ENCODE data around the gene CLIC1. TPM values are rescaled to one million over a fixed set of nuclear protein-coding genes. Genes with fewer than 3 reads are reported as not detected.

Gene CLIC1
- total RNA-seq, 4 donors from 2014 or later = 239 to 420 (median 333) TPM

- WGBS = 93% methylated on average over 8 of the region's 8 CpGs
- Histone ChIP-seq H3K36me3 (peaks cover 68% of the 10 kb centered on the region), H3K27ac (no peak overlapping the region), H3K4me1 (peaks cover 6% of the 10 kb centered on the region), H3K4me3 (no peak overlapping the region), H3K9me3 (no peaks in the 10 kb centered on the region), H3K27me3 (no peaks in the 10 kb centered on the region)
- TF ChIP-seq CTCF (IDR thresholded peaks at IDR 0.05) = no peak
- TF ChIP-seq POLR2AphosphoS5 (IDR thresholded peaks at IDR 0.05) = no peak
- TF ChIP-seq EP300 (IDR thresholded peaks at IDR 0.05) = no peak
- TF ChIP-seq POLR2A (IDR thresholded peaks at IDR 0.05) = no peak
- no peak for DNase-seq (ENCODE audit: low spot score in 2 of 2)
These were observed 49.0 kb downstream of the CLIC1 start for GRCh38 chr6:31687321-31687720.

GRCh38 chr6:31686483-31686882, 49.8 kb downstream of the CLIC1 start:
- WGBS = 86% methylated on average over 5 of the region's 5 CpGs
- H3K36me3 ChIP-seq = peaks cover 60% of the 10 kb centered on the region
- no peak for TF ChIP-seq POLR2AphosphoS5 (IDR thresholded peaks at IDR 0.05)
- no peak for TF ChIP-seq EP300 (IDR thresholded peaks at IDR 0.05)
- TF ChIP-seq POLR2A (IDR thresholded peaks at IDR 0.05) = no peak
- TF ChIP-seq CTCF (IDR thresholded peaks at IDR 0.05) = no peak

GRCh38 chr6:31683591-31683990, 52.7 kb downstream of the CLIC1 start:
- Histone ChIP-seq H3K36me3 (peaks cover 31% of the 10 kb centered on the region), H3K27ac (no peak overlapping the region), H3K9me3 (no peaks in the 10 kb centered on the region), H3K27me3 (no peaks in the 10 kb centered on the region), H3K4me1 (peaks cover 21% of the 10 kb centered on the region), H3K4me3 (no peak overlapping the region)
- TF ChIP-seq EP300 (IDR thresholded peaks at IDR 0.05) (no peak), CTCF (IDR thresholded peaks at IDR 0.05) (no peak), POLR2A (IDR thresholded peaks at IDR 0.05) (no peak), POLR2AphosphoS5 (IDR thresholded peaks at IDR 0.05) (no peak)
- 82% methylated on average over 13 of the region's 13 CpGs for WGBS
- no peak for DNase-seq (ENCODE audit: low spot score in 2 of 2)

More at GRCh38 chr6:31686483-31686882, 49.8 kb downstream of the CLIC1 start:
- no peaks in the 10 kb centered on the region for H3K9me3 ChIP-seq
- no peak overlapping the region for H3K4me3 ChIP-seq
- no peak for DNase-seq (ENCODE audit: low spot score in 2 of 2)
- H3K27ac ChIP-seq = no peak overlapping the region
- H3K4me1 ChIP-seq = peaks cover 9% of the 10 kb centered on the region
- no peaks in the 10 kb centered on the region for H3K27me3 ChIP-seq

- 1% methylated on average over 40 of the region's 40 CpGs for WGBS
- TF ChIP-seq CTCF (IDR thresholded peaks at IDR 0.05) = peak in 1 of 2 donors; percentile 14
- no peak for TF ChIP-seq EP300 (IDR thresholded peaks at IDR 0.05)
- peaks cover 21% of the 10 kb centered on the region for H3K4me1 ChIP-seq
- H3K9me3 ChIP-seq = no peaks in the 10 kb centered on the region
- H3K27me3 ChIP-seq = no peaks in the 10 kb centered on the region
- H3K4me3 ChIP-seq = peak overlapping the region; percentile 56
- H3K27ac ChIP-seq = peak overlapping the region; percentile 48
- H3K36me3 ChIP-seq = peaks cover 7% of the 10 kb centered on the region
- DNase-seq (ENCODE audit: low spot score in 2 of 2) = no peak
These were observed 55.1 kb downstream of the CLIC1 start for GRCh38 chr6:31681135-31681671.

Other genes with a start within 250 kb of the CLIC1 start
- gene MICB, start 238.4 kb downstream of the CLIC1 start, total RNA-seq = 1 to 10 TPM in 3 of 4 donors, under 1 TPM in 1; 0.26 to 2.4 (median 2.1) TPM
- not detected for gene MCCD1, start 207.6 kb downstream of the CLIC1 start, total RNA-seq
- gene DDX39B, start 194.5 kb downstream of the CLIC1 start, total RNA-seq = 100 to 1,000 TPM; 254 to 449 (median 281) TPM
- gene ATP6V1G2, start 189.9 kb downstream of the CLIC1 start, total RNA-seq = 1 to 10 TPM in 2 of 4 donors, under 1 TPM in 1, not detected in 1; 0.64 to 1.6 (median 1.4) TPM
- 10 to 100 TPM; 23.6 to 29.5 (median 25.7) TPM for gene NFKBIL1, start 188.9 kb downstream of the CLIC1 start, total RNA-seq
- under 1 TPM in 1 of 4 donors, not detected in 3; 0.47 TPM for gene LTA, start 164.2 kb downstream of the CLIC1 start, total RNA-seq
- 1 to 10 TPM; 1.0 to 6.4 (median 3.3) TPM for gene TNF, start 161.0 kb downstream of the CLIC1 start, total RNA-seq
- not detected for gene LTB, start 154.1 kb downstream of the CLIC1 start, total RNA-seq
- gene LST1, start 150.3 kb downstream of the CLIC1 start, total RNA-seq = 10 to 100 TPM in 1 of 4 donors, 1 to 10 TPM in 3; 3.7 to 72.9 (median 6.7) TPM
- not detected for gene NCR3, start 143.5 kb downstream of the CLIC1 start, total RNA-seq
- 10 to 100 TPM in 1 of 4 donors, 1 to 10 TPM in 3; 2.6 to 16.3 (median 5.8) TPM for gene AIF1, start 121.3 kb downstream of the CLIC1 start, total RNA-seq
- gene PRRC2A, start 115.8 kb downstream of the CLIC1 start, total RNA-seq = 100 to 1,000 TPM; 100 to 163 (median 113) TPM
- 100 to 1,000 TPM; 239 to 360 (median 309) TPM for gene BAG6, start 83.9 kb downstream of the CLIC1 start, total RNA-seq
- gene APOM, start 80.6 kb downstream of the CLIC1 start, total RNA-seq = 1 to 10 TPM; 2.8 to 8.3 (median 6.1) TPM
- 10 to 100 TPM; 31.6 to 41.0 (median 38.1) TPM for gene C6orf47, start 75.8 kb downstream of the CLIC1 start, total RNA-seq
- 10 to 100 TPM; 15.0 to 22.6 (median 20.1) TPM for gene GPANK1, start 71.5 kb downstream of the CLIC1 start, total RNA-seq
- gene CSNK2B, start 70.5 kb downstream of the CLIC1 start, total RNA-seq = 100 to 1,000 TPM; 381 to 429 (median 403) TPM
- 10 to 100 TPM; 11.4 to 63.7 (median 13.9) TPM for gene LY6G5B, start 66.6 kb downstream of the CLIC1 start, total RNA-seq
- gene LY6G5C, start 55.5 kb downstream of the CLIC1 start, total RNA-seq = 1 to 10 TPM in 1 of 4 donors, under 1 TPM in 1, not detected in 2; 0.73 to 5.1 TPM
- gene ABHD16A, start 33.2 kb downstream of the CLIC1 start, total RNA-seq = 10 to 100 TPM; 49.4 to 68.2 (median 57.3) TPM
- gene LY6G6F, start 29.7 kb downstream of the CLIC1 start, total RNA-seq = not detected
- gene LY6G6D, start 21.2 kb downstream of the CLIC1 start, total RNA-seq = 10 to 100 TPM in 1 of 4 donors, 1 to 10 TPM in 1, not detected in 2; 5.5 to 30.8 TPM
- gene LY6G6C, start 14.8 kb downstream of the CLIC1 start, total RNA-seq = 100 to 1,000 TPM in 3 of 4 donors, 10 to 100 TPM in 1; 80.0 to 376 (median 338) TPM
- gene MPIG6B, start 13.2 kb downstream of the CLIC1 start, total RNA-seq = 1 to 10 TPM; 1.6 to 4.6 (median 4.5) TPM
- gene DDAH2, start 7.2 kb downstream of the CLIC1 start, total RNA-seq = 10 to 100 TPM; 66.8 to 84.2 (median 68.3) TPM
- gene MSH5, start 3.5 kb upstream of the CLIC1 start, total RNA-seq = 10 to 100 TPM; 12.6 to 60.1 (median 17.2) TPM
- 10 to 100 TPM in 3 of 4 donors, 1 to 10 TPM in 1; 9.3 to 42.2 (median 20.3) TPM for gene SAPCD1, start 26.1 kb upstream of the CLIC1 start, total RNA-seq
- gene VWA7, start 40.8 kb upstream of the CLIC1 start, total RNA-seq = 1 to 10 TPM; 1.3 to 3.3 (median 2.3) TPM
- 10 to 100 TPM; 48.8 to 60.0 (median 59.1) TPM for gene VARS1, start 59.2 kb upstream of the CLIC1 start, total RNA-seq
- 10 to 100 TPM; 21.7 to 39.5 (median 30.2) TPM for gene LSM2, start 70.4 kb upstream of the CLIC1 start, total RNA-seq
- 1 to 10 TPM in 3 of 4 donors, under 1 TPM in 1; 0.83 to 3.1 (median 1.8) TPM for gene HSPA1L, start 78.8 kb upstream of the CLIC1 start, total RNA-seq
- 100 to 1,000 TPM; 200 to 464 (median 408) TPM for gene HSPA1A, start 79.0 kb upstream of the CLIC1 start, total RNA-seq
- gene HSPA1B, start 91.2 kb upstream of the CLIC1 start, total RNA-seq = 100 to 1,000 TPM; 243 to 686 (median 558) TPM
- 10 to 100 TPM; 22.2 to 42.7 (median 39.8) TPM for gene NEU1, start 126.3 kb upstream of the CLIC1 start, total RNA-seq
- gene SLC44A4, start 142.5 kb upstream of the CLIC1 start, total RNA-seq = 1 to 10 TPM; 1.4 to 7.4 (median 4.1) TPM
- 10 to 100 TPM; 38.7 to 48.9 (median 42.9) TPM for gene EHMT2, start 161.2 kb upstream of the CLIC1 start, total RNA-seq
- 1 to 10 TPM in 3 of 4 donors, under 1 TPM in 1; 0.49 to 2.6 (median 1.5) TPM for gene ZBTB12, start 165.6 kb upstream of the CLIC1 start, total RNA-seq
- gene C2, start 191.2 kb upstream of the CLIC1 start, total RNA-seq = 1 to 10 TPM; 2.6 to 6.4 (median 4.1) TPM
- gene CFB, start 209.6 kb upstream of the CLIC1 start, total RNA-seq = 1 to 10 TPM; 3.7 to 6.8 (median 5.1) TPM
- gene NELFE, start 222.4 kb upstream of the CLIC1 start, total RNA-seq = 10 to 100 TPM; 56.7 to 72.1 (median 65.8) TPM
- gene SKIC2, start 222.6 kb upstream of the CLIC1 start, total RNA-seq = 10 to 100 TPM; 31.3 to 60.4 (median 49.3) TPM
- gene DXO, start 235.6 kb upstream of the CLIC1 start, total RNA-seq = 10 to 100 TPM; 13.1 to 25.3 (median 16.4) TPM
- gene C4A, start 245.5 kb upstream of the CLIC1 start, total RNA-seq = 10 to 100 TPM in 1 of 4 donors, 1 to 10 TPM in 3; 4.0 to 10.2 (median 5.3) TPM